Left forelimb (tissue), 1 donor: Measurements from ENCODE around the gene RECK.
"Not testable (repeated sequence)": the region's sequence is repeated elsewhere in the genome, so short reads cannot be mapped to it uniquely, and the experiment has no call there.

Experiments used
- DNase-seq: peaks from one replicate; pipeline ENCODE4 v3.0.0-alpha.2; 2018; ENCODE audit warnings: low spot score

The RECK gene, protein sequence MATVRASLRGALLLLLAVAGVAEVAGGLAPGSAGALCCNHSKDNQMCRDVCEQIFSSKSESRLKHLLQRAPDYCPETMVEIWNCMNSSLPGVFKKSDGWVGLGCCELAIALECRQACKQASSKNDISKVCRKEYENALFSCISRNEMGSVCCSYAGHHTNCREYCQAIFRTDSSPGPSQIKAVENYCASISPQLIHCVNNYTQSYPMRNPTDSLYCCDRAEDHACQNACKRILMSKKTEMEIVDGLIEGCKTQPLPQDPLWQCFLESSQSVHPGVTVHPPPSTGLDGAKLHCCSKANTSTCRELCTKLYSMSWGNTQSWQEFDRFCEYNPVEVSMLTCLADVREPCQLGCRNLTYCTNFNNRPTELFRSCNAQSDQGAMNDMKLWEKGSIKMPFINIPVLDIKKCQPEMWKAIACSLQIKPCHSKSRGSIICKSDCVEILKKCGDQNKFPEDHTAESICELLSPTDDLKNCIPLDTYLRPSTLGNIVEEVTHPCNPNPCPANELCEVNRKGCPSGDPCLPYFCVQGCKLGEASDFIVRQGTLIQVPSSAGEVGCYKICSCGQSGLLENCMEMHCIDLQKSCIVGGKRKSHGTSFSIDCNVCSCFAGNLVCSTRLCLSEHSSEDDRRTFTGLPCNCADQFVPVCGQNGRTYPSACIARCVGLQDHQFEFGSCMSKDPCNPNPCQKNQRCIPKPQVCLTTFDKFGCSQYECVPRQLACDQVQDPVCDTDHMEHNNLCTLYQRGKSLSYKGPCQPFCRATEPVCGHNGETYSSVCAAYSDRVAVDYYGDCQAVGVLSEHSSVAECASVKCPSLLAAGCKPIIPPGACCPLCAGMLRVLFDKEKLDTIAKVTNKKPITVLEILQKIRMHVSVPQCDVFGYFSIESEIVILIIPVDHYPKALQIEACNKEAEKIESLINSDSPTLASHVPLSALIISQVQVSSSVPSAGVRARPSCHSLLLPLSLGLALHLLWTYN

DNA sequence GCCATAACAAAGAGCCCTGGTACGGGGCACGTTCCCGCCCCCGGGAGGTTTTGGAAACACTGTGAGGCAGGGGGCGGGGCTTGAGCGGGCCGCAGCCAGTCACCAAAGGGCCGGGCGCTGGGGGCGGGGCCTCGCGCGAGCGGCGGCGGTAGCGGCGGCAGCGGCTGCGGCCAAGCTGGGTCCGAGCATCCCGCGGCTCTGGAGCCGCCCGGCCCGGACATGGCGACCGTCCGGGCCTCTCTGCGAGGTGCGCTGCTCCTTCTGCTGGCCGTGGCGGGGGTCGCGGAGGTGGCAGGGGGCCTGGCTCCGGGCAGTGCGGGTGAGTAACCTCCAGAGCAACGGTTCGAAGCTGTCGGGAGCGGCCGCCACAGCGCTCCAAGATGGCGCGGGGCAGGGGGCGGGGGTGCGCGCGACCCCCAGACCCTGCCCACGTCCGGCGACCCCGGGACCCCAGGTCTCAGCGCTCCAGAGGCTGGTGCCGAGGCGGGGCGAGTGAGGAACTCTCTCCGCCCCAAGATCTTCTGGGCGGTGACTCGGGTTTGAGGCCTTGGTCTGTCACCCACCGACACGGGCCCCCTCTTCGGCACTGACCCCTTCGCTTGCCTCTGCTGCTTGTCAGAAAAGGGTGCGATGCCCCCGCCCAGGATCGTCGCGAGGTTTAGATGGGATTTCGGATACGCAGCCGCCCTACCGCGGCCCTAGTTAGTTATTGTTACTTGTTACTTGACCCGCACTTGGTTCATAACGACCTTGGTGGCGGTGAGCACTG lies at the start of gene RECK:
TSS of gene RECK (plus strand) at position 134 of the 769 bp plus-strand sequence. CDS start at position 220, 86 bp downstream.
- DNase-seq = peak; percentile 89

DNA sequence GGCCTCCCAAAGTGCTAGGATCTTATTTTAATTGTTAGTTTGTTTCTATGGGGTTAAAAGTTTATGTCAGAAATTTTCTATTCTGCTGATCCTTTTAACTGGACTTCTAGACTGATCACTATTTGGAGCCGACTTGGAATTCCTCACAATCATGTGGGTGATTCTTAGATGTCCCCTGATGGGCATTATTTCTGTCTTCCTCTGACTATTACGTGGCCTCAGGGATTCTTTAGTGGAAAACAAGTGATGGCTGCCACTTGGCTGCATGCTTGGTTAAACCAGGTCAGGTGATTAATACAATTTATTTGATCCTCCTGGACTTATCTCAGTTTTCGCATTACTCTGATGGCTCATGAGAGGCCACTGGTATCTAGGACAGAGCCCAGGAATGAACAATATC lies 46.6 kb upstream of the RECK start:
- no peak for DNase-seq

DNA sequence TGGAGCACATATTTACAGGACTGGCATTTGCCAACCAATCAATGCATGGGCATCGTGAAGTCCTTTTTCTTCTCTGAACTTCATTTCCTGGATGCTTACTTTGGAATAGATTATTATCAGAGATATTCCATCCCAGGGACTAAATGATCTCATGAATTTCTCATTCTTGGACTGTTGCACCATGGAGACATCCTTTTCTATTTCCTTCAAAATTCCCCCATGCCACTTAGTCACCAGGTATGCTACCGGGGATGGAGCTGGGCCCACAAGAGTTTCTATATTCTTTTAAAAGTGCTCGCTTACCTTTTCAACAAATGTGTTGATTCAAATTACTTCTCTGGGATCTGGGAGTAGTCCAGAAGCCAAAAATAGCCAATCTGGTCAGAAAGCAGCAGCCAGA lies 43.6 kb upstream of the RECK start:
- DNase-seq = not testable (repeated sequence)

DNA sequence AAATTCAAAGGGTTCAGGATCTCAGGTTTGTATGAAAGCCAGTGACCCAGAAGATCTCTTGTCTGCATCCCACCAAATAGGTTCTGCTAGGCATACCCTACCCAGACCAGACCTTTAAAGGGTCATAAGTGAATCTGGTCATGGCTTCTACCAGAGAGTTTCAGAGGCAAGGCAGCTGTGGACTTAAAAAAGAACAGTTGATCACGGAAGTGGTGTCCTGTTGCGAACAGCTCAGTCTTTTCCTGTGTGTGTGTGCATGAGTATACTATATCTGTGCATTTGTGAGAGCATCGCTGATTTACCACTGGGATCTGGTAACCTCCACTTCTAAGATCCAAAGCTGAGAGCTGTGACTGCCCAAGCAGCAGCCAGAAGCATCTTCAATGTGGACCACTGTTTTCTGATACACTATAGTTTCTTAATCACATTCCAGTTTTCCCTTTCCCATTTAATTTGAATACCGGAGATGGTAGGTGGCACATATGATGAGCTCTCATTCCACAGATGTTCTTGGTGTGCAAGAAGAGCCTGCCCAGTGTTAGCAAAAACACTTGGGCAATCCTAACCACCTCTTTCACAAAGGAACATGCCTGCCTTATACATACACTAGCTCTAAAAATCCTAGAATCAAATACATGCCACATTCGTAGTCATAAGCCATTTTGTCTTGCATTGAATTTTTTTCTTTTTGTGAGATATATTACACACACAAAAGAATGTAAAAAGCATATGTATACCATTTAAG lies 42.6 kb upstream of the RECK start:
- DNase-seq = no peak

DNA sequence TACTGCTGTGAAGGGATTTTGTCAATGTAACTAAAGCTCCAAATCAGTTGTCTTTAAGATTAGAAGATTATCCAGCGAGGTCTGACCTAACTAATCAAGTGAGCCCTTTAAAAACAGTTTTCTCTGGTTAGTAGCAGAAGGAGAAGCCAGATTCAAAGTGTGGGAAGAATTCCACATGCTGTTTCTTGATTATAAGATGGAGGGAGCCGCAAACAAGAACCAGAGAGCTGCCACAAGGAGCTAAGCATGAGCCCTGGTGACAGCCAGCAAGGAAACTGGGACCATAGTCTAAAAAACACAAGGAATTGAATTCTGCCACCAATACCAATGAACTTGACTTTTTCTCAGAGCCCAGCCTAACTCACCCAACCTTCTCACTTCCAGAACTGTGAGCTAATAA lies 41.8 kb upstream of the RECK start:
- no peak for DNase-seq

DNA sequence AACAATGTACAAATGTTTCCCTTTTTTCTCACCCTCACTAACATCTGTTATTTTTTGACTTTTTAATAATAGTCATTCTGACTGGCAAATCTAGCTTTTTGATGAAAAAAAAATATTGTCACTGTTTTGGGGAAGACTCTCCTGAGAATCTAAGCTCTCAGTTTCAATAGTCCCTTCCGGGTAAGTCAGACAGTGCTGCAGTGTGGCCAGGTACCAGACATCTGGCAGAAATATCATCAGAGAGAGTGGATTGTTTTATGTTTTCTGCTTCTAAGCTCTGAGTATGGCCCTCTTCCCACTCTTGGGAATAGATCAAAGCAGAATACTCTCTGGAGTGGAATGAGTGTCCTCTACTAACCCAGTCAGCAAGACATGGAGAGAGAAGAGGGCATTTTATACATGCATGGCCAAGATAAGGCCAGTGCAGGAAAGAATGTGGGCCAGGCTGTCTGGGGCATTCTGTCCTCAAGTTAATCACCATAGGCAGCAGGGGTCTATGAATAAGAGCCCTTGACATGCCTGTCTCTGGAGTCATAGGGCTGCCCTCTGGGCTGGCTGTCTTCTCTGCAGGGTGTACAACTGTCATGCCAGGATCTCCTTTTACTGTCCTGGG lies 40.2 kb upstream of the RECK start:
- no peak for DNase-seq

DNA sequence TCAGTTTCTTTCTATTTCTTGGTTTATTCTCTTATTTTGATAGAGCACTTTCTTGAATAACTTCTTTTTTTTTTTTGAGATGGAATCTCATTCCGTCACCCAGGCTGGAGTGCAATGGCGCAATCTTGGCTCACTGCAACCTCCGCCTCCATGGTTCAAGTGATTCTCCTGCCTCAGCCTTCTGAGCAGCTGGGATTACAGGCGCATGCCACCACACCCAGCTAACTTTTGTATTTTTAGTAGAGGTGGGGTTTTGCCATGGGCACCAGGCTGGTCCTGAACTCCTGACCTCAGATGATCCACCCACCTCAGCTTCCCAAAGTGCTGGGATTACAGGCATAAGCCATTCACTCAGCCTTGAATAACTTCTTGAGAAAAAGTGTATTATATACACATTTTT lies 39.7 kb upstream of the RECK start:
- DNase-seq = not testable (repeated sequence)

DNA sequence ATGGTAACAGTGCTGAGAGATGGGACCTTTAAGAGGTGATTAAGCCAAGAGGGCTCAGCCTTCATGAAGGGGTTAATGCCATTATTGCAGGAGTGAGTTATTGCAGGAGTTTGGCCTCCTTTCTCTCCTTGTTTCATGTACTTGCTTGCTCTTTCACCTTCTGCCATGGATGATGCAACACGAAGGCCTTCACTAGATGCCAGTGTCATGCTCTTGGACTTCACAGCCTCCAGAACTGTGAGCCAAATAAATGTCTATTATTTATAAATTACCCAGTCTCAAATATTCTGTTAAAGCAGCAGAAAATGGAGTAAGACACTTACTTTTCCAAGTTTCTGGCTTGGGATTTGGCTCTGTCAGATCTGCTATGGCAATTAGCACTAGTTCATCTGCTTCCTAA lies 38.4 kb upstream of the RECK start:
- DNase-seq = no peak

DNA sequence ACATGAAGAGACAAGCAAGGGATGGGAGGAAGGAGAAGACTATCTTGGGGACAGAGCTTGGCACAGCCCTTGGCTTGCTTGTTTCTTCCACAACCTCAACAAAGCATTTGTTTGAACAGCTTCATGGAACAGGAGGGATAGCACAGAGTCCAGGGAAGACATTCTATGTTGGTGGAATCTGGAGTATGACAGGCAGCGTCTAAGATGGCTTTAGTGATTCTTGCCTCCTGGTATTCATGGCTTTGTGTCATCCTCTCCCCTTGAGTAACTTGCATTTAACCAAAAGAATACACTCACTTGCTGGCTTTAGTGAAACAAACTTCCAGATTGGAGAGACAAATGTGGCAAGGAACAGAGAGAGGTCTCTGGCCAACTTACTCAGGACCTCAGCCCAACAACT lies 30.8 kb upstream of the RECK start:
- DNase-seq = no peak

DNA sequence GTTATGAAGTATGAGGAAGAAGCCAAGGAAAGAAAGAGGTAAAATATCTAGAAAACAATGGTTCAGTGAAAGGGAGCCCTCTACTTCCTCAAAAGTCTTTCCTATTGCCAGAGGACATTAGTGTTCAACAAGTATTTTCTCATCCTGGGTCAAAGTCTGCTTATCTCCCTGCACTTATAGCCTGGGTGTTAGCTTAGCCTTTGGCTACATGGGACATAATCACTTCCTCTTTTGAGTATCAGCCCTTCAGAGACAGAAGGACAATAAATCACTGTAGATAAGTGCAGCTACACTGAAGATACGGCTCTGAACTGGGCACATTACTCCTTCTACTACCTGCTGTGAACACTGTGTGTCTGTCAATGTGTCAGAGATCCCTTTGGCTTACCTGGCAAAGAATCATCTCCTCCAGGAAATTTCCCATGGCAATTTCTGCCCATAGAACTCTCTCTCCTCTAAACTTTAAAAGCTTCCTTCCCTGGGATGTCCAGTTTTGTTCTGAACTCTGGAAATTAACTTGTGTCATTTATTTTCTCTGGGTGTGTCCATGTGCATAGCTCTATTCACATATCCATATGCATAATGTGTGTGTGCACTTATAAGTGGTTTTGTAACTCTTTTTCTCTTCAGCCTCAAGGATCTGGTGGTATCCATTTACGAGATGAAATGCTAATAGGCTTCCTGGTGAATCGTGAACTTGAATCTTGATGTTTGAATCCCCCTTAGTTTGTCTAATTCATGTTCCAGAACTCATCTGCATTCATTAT lies 30.0 kb upstream of the RECK start:
- no peak for DNase-seq

DNA sequence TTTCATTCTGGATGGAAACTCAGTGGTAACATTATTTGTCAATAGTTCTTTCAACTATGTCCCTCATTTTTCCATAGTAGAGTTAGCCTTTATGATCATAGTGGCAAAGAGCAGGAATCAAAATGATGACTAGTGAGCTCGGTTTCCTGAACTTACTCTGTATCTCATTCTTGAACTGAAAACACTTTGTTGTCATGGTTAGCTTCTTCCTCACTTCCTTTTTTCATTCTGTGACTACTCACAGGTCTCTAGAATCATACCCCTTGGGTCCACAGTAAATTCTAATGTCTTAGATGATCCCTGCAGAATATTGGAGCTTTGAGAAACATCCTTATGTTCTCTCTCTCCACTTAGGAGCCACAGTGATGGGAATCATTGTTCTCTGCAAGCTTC lies 29.4 kb upstream of the RECK start:
- DNase-seq = no peak

DNA sequence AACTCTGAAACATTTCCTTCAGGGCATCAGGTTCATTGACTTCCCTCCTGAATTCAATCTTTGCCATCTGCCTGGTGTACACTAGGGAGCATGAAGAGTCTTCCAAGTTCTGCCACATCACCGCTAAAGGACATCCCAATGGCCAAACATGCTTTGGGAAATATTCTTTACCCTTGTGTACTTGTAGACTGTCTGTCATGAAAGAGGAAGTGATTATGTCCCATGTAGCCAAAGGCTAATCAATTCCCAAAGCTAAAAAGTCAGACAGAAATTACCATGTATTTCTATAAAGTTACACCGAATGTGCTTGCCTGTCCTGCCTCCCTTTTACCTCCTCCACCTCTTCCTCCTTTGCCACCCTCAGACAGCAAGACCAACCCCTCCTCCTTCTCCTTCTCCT lies 28.9 kb upstream of the RECK start:
- no peak for DNase-seq

DNA sequence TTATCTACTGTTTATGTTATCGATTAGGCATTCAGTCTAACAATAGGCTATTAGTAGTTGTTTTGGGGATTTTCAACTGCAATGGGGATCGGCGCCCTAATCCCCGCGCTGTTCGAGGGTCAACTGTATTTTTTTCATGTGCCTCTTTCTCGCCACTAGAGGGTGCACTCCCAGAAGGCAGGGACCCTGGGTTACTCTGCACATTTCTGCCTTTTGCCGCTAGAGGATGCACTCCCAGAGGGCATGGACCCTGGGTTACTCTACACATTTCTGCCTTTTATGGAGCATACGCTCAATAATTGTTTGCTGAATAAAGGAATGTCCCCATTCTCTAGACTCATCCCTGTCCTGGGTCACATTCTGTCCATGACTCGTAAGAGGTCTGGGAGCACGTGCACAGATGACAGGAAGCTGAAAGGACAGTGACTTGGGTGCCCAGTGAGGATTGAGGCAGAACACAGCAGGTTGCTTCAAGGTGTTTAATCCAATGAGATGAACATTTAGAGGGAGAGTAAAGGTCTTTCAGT lies 27.9 kb upstream of the RECK start:
- DNase-seq = no peak

DNA sequence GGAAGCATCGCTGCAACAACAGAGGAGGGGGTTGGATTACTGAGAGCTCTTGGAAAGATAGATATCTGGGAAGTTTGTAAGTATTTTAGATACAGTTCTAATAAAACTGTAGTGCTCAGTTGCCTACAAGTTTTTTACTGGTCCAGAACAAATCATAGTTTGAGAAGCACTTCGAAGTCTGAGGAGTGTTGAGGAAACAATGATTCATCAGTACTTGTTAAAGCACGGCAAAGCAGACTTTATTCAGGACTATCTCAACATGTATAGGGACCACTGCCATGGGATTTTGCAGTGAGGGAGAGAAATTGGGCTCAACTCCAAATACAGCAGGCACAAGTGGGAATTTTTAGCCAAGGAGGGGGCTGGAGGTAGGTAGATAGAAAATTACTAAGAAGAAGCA lies 25.3 kb upstream of the RECK start:
- no peak for DNase-seq

DNA sequence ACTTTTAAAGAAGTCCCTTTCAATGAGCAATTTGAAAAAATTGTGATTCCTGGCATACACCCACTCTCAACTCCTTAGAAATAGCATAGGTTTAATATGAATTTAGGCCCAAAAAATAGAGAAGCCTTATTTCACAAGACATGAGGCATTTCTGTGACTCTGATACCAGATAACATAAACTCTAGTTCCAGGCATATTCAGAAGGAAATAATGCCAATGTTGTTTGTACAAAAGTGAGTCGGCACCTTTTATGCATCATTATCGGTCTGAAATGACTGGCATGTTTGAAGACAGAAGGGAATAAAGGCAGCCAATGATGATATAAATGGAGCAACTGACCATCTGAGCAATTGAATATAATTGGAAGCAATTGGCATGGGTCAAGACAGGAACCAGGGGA lies 19.4 kb upstream of the RECK start:
- no peak for DNase-seq

DNA sequence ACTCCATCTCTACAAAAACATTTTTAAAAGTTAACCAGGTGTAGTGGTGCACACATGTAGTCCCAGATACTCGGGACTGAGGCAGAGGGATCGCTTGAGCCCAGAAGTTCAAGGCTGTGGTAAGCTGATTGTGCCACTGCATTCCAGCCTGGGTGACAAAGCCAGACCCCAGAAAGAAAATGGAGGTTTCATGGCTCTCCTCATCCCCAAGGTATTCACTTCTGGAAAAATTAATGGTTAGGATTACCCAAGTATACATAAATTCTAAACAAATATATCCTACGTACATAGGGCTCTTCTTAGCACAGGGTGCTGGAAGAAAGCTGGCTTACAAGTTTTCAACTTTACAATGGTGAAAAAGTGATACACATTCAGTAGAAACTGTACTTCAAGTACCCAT lies 18.6 kb upstream of the RECK start:
- no peak for DNase-seq

DNA sequence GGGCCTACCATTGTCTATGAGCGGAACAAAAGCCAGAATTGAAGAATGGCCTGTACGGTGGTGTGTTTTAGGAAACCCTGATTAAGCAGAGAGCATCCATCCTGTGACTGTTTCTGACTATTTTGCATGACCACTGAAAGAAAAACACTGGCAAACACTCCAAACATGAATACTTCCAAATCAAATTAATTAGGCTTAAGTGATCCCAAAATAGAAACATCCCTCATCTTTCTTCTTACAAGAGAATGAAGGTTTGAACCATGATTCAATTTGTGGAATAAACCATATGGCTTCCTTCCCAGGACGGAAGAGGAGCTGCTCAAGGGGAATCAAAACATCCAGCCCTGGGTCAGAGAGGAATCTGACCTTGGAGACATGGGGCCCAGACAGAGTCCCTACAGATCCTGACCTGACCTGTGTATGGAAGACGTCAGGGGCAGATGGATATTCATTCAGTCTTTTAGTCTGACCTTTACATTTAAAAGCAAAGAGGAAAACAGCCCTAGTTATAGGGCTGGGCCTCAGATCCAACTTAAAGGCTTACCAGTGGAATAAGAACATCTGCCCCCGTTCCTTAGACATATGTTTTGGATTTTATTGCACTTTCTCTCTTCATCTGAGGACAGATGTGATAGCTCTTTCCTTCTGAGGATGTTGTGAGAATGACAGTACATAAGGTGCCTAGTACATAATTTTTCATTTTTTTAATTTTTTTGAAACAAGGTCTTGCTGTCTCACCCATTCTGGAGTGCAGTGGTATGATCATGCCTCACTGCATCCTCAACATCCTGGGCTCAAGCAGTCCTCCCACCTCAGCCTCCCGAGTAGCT lies 17.6 kb upstream of the RECK start:
- DNase-seq = no peak

DNA sequence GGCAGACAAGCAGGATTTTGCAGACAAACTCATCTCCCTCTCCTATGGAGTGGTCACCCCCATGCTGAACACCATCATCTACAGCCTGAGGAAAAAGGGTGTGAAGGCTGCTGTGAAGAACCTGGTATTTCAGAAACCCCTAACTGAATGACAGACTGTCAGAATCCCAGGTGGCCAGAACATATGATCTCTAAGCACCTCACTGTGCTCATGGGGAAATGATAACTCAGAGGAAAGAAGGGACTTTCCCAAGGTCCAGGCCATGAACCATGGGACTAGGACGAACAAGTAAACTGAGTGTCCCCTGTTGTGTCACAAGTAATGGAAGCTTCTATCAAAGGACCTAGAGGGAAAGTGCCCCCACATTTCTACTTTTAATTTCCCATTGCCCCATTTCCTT lies 14.7 kb upstream of the RECK start:
- DNase-seq = no peak
